Stimulated activated CD8-positive, alpha-beta memory T cell treated with anti-CD3 and anti-CD28 coated beads, Interleukin-15, amount 100 ng/mL, for 24 hours (primary cell): ENCODE results near the gene NHSL1.
A peak's percentile ranks its signal among the peaks of the same experiment; 100 is the strongest.

Experiments
- DNase-seq: peaks from one replicate; pipeline ENCODE4 v3.0.0-alpha.2; 2020; ENCODE audit warnings: low read depth

Gene NHSL1

GRCh38 chr6:138424004-138424904 is 75.0 kb downstream of the NHSL1 start:
- DNase-seq, result no peak

- DNase-seq, result no peak
These were observed 76.4 kb downstream of the NHSL1 start for GRCh38 chr6:138422861-138423260.

- DNase-seq, result no peak
These were observed 77.7 kb downstream of the NHSL1 start for GRCh38 chr6:138421608-138422007.

GRCh38 chr6:138421089-138421488 is 78.2 kb downstream of the NHSL1 start:
- no peak for DNase-seq

- DNase-seq, result no peak
These were observed 78.9 kb downstream of the NHSL1 start for GRCh38 chr6:138420356-138420755.

- no peak for DNase-seq
These were observed 79.5 kb downstream of the NHSL1 start for GRCh38 chr6:138419766-138420165.

- DNase-seq, result no peak
These were observed 81.1 kb downstream of the NHSL1 start for GRCh38 chr6:138418118-138418742.

GRCh38 chr6:138417493-138418117 is 81.7 kb downstream of the NHSL1 start:
- no peak for DNase-seq

GRCh38 chr6:138416206-138416605 is 83.1 kb downstream of the NHSL1 start:
- DNase-seq, result no peak

GRCh38 chr6:138415125-138415524 is 84.2 kb downstream of the NHSL1 start:
- DNase-seq, result no peak

GRCh38 chr6:138410972-138411880 is 88.1 kb downstream of the NHSL1 start:
- no peak for DNase-seq

- DNase-seq, result no peak
These were observed 89.1 kb downstream of the NHSL1 start for GRCh38 chr6:138410048-138410735.

GRCh38 chr6:138406443-138406842 is 92.9 kb downstream of the NHSL1 start:
- no peak for DNase-seq

- no peak for DNase-seq
These were observed 93.4 kb downstream of the NHSL1 start for GRCh38 chr6:138405816-138406413.

- peak; percentile 4 for DNase-seq
These were observed 94.5 kb downstream of the NHSL1 start for GRCh38 chr6:138404666-138405337.

- DNase-seq, result peak; percentile 66
These were observed 95.3 kb downstream of the NHSL1 start, which contains the start of gene HEBP2 for GRCh38 chr6:138403801-138404665. Gene HEBP2, plus strand, starts transcription at chr6:138404223. Its CDS starts 273 bp downstream, at chr6:138404496.

GRCh38 chr6:138403324-138403800 is 95.9 kb downstream of the NHSL1 start:
- peak; percentile 6 for DNase-seq

GRCh38 chr6:138402838-138403187 is 96.5 kb downstream of the NHSL1 start:
- no peak for DNase-seq
